ENCODE measurements around the gene ANO7. TPM values are rescaled to one million over a fixed set of nuclear protein-coding genes. Genes with fewer than 3 reads are reported as not detected.

Gene ANO7
- total RNA-seq, 2 donors from 2014 or later = 2.8 to 7.1 TPM

DNA sequence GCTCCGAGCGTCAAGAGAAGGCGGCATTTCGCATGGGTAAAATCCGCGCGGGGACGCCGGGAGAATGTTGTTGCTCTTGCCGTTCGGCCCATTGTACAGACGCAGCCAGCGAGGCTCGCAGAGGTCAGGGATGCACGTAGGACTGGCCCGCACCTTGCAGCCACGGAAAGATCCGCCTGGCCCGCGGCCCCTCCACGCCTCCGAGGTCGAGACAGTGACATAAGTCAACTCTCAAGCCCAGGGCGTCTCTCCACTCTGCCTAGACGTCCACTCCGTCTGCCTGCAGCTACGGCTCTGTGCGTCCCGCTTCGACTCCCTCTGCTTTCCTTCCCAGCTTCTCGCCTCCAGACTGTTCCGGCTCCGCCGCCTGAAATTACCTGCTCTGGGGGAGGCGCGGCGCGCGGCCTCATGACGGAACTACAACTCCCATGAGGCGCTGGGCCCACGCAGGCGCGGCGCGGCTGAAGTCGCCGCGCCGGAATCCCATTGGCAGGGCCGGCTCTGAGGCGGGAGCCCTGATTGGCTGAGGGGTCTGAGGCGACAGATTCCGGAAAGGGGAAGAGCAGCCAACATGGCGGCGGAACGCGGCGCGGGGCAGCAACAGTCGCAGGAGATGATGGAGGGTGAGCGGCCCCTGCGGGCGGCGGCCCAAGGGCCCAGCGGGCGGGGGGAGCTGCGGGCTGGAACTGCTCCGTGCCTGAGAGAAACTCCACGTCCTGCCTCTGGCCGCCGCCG is 38.4 kb upstream of the ANO7 start, which contains the start of gene PPP1R7:
PPP1R7 (plus strand) TSS at position 543 of the 735 bp plus-strand sequence; CDS start at position 572, 29 bp downstream.
- Mint-ChIP-seq H3K4me1 (ENCODE audit: low read depth in 2 of 2) (peaks cover 37 to 38% of the 10 kb centered on the region in 2 donors), H3K9me3 (no peaks in the 10 kb centered on the region), H3K36me3 (peaks cover 4% of the 10 kb centered on the region)

DNA sequence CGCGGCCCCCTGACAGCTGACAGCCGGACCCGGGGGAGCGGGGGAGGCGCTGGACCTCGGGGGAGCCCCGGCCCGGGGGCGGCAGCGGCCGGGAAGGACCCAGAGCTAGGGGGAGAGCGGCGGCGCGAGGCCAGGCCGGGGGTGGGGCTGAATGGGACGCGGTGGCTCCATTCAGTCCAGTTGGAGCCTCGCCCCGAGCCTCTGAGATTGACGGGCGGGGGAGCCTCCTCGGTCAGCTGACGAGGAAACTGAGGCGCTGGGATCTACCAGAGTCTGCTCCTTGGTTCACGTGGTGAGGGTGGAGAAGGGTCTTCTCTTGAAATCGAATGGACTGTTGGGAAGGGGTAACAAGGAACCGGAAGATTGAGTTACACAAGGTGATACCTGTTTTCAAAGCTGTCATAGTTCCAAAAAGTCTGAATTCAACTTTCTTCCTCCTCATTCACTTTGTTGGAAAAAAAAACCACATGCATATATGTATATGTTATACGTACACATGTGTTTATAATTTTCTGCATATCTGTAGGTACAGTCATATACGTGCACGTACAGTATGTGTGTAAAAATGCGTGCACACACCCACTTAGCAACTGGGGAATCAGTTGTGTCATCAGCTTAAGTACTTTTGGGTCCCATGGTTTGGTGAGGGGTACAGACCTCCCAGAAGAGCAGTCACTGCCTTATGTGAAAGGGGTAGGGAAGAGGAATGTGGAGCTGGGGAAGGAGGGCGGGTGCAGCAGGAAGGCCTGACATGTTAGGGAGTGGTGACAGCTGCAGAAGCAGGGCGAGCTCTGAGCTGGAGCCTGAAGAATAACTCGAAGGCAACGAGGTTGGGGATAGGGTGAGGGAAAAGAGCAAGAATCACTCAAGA is 37.6 kb upstream of the ANO7 start:
- no peaks in the 10 kb centered on the region for H3K27me3 Mint-ChIP-seq
- no peaks in the 10 kb centered on the region for H3K9me3 Mint-ChIP-seq
- peaks cover 4% of the 10 kb centered on the region for H3K36me3 Mint-ChIP-seq
- peak overlapping the region; percentile 92 for H3K4me3 Mint-ChIP-seq
- H3K4me1 Mint-ChIP-seq (ENCODE audit: low read depth in 2 of 2) = peaks cover 37 to 38% of the 10 kb centered on the region in 2 donors
- H3K27ac Mint-ChIP-seq = peak overlapping the region; percentile 68 to 84
- ATAC-seq = peak in 1 of 2 donors; percentile 21
- DNase-seq (ENCODE audit: low spot score) = no peak

More for the DNA sequence above, 38.4 kb upstream of the ANO7 start, which contains the start of gene PPP1R7:
- H3K4me3 Mint-ChIP-seq = peak within 1 kb of the TSS; percentile 92
- peak; percentile 90 to 93 for ATAC-seq
- peak; percentile 94 for DNase-seq (ENCODE audit: low spot score)
- H3K27ac Mint-ChIP-seq = peak within 1 kb of the TSS; percentile 68 to 84
- H3K27me3 Mint-ChIP-seq = no peaks in the 10 kb centered on the region

DNA sequence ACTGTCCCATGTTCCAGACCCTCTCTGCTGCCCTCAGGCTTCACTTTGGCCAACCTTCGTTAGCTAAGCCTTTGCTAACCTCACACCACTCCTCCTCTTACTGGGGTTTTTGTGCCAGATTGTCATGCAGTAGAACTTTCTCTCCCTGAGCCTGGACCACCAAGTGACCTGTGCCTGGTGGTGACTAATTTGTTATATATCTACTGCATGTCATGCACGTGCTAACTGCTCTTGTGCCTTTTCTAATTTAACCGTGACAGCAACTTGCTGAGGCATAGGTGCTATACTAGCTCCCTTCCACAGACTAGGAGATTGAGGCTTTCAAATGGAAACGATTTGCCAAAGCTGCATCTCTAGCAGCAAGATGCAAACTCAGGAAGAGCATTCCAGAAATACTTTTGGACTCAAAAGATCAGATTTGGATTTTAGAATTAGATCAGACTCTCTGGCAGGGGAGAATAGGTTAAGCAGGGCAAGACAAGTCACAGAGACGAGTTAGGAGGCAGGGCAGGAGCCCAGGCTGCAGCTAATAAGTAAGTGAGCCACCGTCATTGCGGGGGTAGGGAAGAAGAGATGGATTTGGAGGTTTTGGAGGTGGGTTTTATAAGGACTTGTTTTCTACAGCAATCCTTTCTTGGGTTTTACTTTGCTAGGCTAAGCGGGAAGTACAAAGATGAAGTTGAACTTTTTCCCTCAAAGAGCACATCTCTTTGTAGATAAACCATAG is 36.4 kb upstream of the ANO7 start:
- H3K27me3 Mint-ChIP-seq = no peaks in the 10 kb centered on the region
- H3K27ac Mint-ChIP-seq = peak overlapping the region; percentile 68 to 84
- no peaks in the 10 kb centered on the region for H3K9me3 Mint-ChIP-seq
- DNase-seq (ENCODE audit: low spot score) (no peak), ATAC-seq (no peak)
- H3K4me3 Mint-ChIP-seq = peak overlapping the region; percentile 92
- H3K4me1 Mint-ChIP-seq (ENCODE audit: low read depth in 2 of 2) = peaks cover 37 to 42% of the 10 kb centered on the region in 2 donors
- peaks cover 4% of the 10 kb centered on the region for H3K36me3 Mint-ChIP-seq

DNA sequence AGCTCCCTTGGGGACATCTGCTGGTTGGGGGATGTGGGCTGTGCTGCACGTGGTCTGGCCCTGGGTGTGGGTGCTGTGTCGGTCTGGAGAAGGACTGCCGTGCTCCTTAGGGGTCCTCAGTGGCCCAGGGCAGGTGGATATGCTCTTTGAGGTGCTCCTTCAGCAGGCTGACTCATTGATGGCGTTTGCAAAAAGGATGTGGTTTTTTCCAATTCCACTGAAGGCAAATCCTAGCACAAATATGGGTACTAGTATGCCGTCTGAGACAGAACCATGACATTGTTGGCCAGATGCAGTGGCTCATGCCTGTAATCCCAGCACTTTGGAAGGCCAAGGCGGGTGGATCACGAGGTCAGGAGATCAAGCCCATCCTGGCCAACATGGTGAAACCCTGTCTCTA is 34.9 kb upstream of the ANO7 start:
- Mint-ChIP-seq H3K4me1 (ENCODE audit: low read depth in 2 of 2) (peaks cover 31 to 35% of the 10 kb centered on the region in 2 donors), H3K27ac (peak overlapping the region in 1 of 2 donors; percentile 21), H3K9me3 (no peaks in the 10 kb centered on the region), H3K27me3 (no peaks in the 10 kb centered on the region), H3K36me3 (peaks cover under 1% of the 10 kb centered on the region), H3K4me3 (no peak overlapping the region)
- ATAC-seq (no peak), DNase-seq (ENCODE audit: low spot score) (no peak)

DNA sequence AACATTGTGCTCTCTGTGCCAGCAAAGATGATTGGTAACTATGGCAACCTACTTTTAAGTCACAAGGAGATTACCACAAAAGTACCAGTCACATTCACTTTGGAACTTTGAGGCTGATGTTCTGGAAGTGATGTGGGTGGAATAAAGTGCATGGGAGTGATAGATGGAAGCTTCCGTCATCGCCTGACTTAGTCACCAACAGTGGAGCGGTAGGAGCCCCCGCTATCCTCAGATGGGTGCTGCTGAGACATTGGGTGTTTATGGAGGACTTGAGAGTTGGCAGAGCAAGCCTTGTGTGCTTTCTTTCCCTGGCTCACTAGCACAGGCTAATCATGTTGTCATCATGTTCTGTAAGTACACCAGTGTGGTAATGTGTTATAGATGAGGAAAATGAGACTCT is 33.6 kb upstream of the ANO7 start:
- Mint-ChIP-seq H3K4me1 (ENCODE audit: low read depth in 2 of 2) (peaks cover 27 to 32% of the 10 kb centered on the region in 2 donors), H3K27ac (no peak overlapping the region), H3K4me3 (no peak overlapping the region), H3K9me3 (no peaks in the 10 kb centered on the region), H3K36me3 (no peaks in the 10 kb centered on the region), H3K27me3 (no peaks in the 10 kb centered on the region)
- ATAC-seq = no peak
- DNase-seq (ENCODE audit: low spot score) = no peak

DNA sequence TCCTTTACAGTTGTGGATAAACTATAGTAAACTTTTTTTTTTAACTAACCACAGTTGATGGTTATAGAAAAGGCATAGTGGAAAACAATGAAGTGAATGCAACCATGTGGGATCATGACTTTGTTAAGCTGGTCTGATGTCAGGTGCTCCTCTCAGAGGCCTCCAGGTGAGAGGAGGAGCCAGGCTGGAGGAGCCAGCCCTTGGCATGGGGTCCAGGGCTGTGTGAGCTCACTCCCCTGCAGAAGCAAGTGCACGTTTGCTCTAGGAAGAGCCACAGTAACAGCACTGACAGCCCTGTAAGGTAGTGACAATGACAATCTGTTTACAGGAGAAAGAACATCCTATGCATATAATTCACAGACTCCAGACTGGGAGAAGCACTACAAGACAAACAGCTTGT is 32.5 kb upstream of the ANO7 start:
- no peaks in the 10 kb centered on the region for H3K36me3 Mint-ChIP-seq
- DNase-seq (ENCODE audit: low spot score) = no peak
- H3K9me3 Mint-ChIP-seq = no peaks in the 10 kb centered on the region
- H3K4me1 Mint-ChIP-seq (ENCODE audit: low read depth in 2 of 2) = peaks cover 20 to 27% of the 10 kb centered on the region in 2 donors
- no peak for ATAC-seq
- peak overlapping the region in 1 of 2 donors; percentile 53 for H3K27ac Mint-ChIP-seq
- H3K4me3 Mint-ChIP-seq = no peak overlapping the region
- H3K27me3 Mint-ChIP-seq = no peaks in the 10 kb centered on the region

DNA sequence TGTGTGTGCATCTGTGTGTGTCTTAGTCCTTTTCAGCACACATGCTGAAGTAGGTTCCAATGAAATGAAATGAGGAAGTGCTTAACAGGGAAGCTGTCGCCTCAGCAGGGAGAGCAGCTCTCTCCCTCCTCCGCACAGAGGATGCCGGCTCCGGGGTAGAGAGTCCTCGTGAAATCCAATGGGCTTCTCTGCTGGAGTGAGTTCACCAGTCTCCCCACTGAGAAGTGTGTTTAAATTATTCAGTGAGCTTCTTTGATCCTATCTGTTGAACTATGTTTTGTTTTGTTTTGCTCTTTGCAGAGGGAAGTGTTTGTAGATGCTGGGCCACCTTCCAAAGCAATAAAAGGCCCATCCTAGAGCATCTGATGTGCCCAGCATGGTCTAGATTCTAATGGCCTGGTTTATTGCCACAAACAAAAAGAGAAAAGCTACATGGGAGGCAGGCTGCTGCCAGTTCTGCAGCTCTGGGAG is 31.5 kb upstream of the ANO7 start:
- peaks cover 10 to 16% of the 10 kb centered on the region in 2 donors for H3K4me1 Mint-ChIP-seq (ENCODE audit: low read depth in 2 of 2)
- H3K27ac Mint-ChIP-seq = peak overlapping the region in 1 of 2 donors; percentile 35

DNA sequence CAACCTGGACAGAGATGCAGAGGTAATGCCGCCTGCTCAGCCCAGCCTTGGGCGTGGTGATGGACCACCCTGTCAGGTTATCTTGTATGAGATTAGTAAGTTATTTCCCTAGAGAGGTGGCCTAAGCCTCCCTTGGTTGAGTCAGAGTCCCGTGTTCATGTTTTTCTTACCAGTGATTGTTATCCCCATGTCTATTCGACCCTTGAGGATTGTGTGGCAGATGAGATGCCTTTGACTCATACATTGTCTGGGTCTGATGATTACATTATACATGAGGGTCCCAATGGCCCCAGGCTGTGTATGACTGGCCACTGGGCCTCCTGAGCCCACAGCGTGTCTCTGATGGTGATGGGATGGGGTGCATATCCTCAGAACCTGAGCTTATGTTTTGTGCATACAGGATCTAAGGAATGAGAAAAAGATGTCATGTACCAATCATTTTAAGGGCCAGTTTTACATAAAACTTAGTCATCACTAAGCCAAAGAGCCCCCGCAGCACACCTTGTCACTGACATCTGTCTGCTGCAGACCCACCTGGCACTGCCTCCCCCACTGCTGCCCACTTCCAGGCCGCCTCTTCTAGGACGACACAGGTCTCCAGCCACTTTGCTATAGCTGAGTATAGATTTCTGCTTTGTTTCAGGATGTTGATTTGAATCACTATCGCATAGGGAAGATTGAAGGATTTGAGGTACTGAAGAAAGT is 30.5 kb upstream of the ANO7 start:
- Mint-ChIP-seq H3K27me3 (no peaks in the 10 kb centered on the region), H3K9me3 (no peaks in the 10 kb centered on the region), H3K4me1 (ENCODE audit: low read depth in 2 of 2) (peaks cover 6 to 13% of the 10 kb centered on the region in 2 donors), H3K36me3 (no peaks in the 10 kb centered on the region), H3K27ac (peak overlapping the region in 1 of 2 donors; percentile 35), H3K4me3 (no peak overlapping the region)
- ATAC-seq (no peak), DNase-seq (ENCODE audit: low spot score) (no peak)

More for the DNA sequence above, 31.5 kb upstream of the ANO7 start:
- ATAC-seq (no peak), DNase-seq (ENCODE audit: low spot score) (no peak)
- Mint-ChIP-seq H3K36me3 (no peaks in the 10 kb centered on the region), H3K27me3 (no peaks in the 10 kb centered on the region), H3K9me3 (no peaks in the 10 kb centered on the region), H3K4me3 (no peak overlapping the region)

DNA sequence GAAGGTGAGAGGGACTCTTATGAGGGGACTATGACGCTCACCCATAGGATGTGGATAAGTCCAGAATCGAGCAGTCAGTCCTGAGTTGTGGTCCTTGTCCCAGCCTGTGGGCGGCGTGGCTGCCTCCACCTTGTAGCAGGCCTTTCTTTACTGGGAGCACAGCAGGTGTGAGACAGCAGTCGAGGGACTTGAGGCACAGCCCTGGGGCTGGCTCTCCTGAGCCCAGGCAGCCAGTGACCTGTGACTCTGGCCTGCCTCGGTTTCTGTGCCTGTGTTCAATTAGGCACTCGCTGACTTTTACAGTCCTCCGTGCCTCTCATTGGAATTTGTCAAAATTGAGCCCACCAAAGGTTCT is 30.0 kb upstream of the ANO7 start:
- Mint-ChIP-seq H3K36me3 (no peaks in the 10 kb centered on the region), H3K4me1 (ENCODE audit: low read depth in 2 of 2) (peaks cover under 1 to 9% of the 10 kb centered on the region in 2 donors), H3K27ac (no peak overlapping the region), H3K9me3 (no peaks in the 10 kb centered on the region), H3K27me3 (no peaks in the 10 kb centered on the region), H3K4me3 (no peak overlapping the region)
- ATAC-seq (no peak), DNase-seq (ENCODE audit: low spot score) (no peak)

DNA sequence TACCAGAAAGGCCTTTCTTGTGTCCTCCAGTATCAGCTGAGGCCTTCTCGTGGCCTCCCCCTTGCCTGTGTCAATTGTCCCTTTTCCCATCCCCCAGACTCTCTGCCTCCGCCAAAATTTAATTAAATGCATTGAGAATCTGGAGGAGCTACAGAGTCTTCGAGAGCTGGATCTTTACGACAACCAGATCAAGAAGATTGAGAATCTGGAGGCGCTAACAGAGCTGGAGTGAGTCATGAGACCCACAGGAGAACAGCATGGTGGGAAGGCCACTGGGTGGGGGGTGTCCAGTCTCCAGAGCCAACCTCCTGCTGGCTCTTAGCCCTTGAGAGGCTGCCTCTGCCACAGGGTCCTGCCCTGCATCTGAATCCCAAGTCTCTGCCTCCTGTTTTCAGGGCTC is 29.4 kb upstream of the ANO7 start:
- no peak for ATAC-seq
- Mint-ChIP-seq H3K4me3 (no peak overlapping the region), H3K4me1 (ENCODE audit: low read depth in 2 of 2) (peaks cover 0 to 8% of the 10 kb centered on the region in 2 donors), H3K27me3 (no peaks in the 10 kb centered on the region), H3K27ac (no peak overlapping the region), H3K9me3 (no peaks in the 10 kb centered on the region), H3K36me3 (no peaks in the 10 kb centered on the region)
- no peak for DNase-seq (ENCODE audit: low spot score)

DNA sequence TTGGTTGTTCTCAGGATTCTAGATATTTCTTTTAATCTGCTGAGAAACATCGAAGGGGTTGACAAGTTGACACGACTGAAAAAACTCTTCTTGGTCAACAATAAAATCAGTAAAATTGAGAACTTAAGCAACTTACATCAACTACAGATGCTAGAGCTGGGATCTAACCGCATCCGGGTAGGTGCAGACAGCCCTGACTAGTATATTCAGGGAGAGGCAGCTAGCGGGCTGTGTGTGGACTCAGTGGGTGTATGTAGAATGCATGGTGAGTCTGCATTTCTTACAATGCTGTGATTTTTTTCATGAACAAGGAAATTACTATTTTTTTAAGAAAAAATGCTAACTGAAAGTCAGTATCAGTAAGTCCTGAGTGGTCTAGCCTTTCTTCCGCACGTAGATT is 28.2 kb upstream of the ANO7 start:
- DNase-seq (ENCODE audit: low spot score) = no peak
- peaks cover 0 to 4% of the 10 kb centered on the region in 2 donors for H3K4me1 Mint-ChIP-seq (ENCODE audit: low read depth in 2 of 2)
- H3K9me3 Mint-ChIP-seq = no peaks in the 10 kb centered on the region
- H3K4me3 Mint-ChIP-seq = no peak overlapping the region
- no peaks in the 10 kb centered on the region for H3K36me3 Mint-ChIP-seq
- H3K27me3 Mint-ChIP-seq = no peaks in the 10 kb centered on the region
- no peak for ATAC-seq
- no peak overlapping the region for H3K27ac Mint-ChIP-seq

DNA sequence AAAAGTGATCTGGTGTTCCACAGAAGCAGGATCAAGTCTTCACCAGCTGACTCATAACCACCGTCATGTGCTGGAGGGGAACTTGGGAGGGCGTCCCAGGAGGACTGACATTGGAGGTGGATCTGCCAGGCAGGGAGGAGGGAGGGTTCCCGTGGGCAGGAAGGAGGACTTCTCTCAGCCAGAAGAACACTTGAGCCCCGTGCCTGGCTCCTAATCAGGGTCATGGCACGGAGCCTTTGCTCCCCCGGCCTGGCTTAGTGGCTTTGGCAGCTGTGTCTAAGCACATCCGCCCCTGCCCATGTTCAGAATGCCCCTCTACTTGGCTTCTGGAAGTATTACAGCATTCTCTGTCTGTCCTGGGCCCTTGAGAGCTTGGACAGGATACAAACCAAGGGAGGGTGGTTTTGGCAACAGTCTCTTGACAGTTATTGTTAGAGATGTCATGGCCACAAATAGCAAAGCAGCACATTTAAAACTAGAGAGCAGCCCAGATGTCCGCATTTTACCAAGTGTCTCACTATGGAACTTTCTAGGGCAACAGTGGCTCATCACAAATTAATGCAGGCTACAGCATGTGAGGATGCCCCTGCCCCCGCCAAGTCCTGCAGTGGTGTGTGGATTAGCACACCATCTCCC is 26.7 kb upstream of the ANO7 start:
- Mint-ChIP-seq H3K27me3 (no peaks in the 10 kb centered on the region), H3K9me3 (no peaks in the 10 kb centered on the region), H3K4me3 (no peak overlapping the region), H3K27ac (no peak overlapping the region), H3K4me1 (ENCODE audit: low read depth in 2 of 2) (peaks cover 0 to 2% of the 10 kb centered on the region in 2 donors), H3K36me3 (no peaks in the 10 kb centered on the region)
- DNase-seq (ENCODE audit: low spot score) = no peak
- no peak for ATAC-seq

All from natural killer cell treated with Interleukin-12 subunit alpha and Interleukin-12 subunit beta and Interleukin-15 and Interleukin-18, amount 100 ng/mL, for 72 hours (primary cell).